Spleen (tissue), 7 donors: ENCODE results near the gene MTX3.

Experiments
- CTCF ChIP-seq, 11 experiments: fragments of 200-600 bp in 7 of 11; fragments of 450-650 bp in 4 of 11; sonication (generic) in 4 of 11; IDR thresholded peaks in 8 of 11; conservative IDR thresholded peaks in 3 of 11; 1 replicate in 7 of 11; 2 replicates in 4 of 11; pipeline versions ENCODE4 v1.4.0 to v1.8.0; 2016 to 2021; ENCODE audit warnings: antibody characterized with exemption in 11 of 11, inconsistent platforms in 4 of 11, mild to moderate bottlenecking in 1 of 11
- POLR2AphosphoS5 ChIP-seq, 3 donors: sonication (generic); formaldehyde crosslinking; IDR thresholded peaks; one replicate each; pipeline ENCODE4 v1.5.1; 2017; ENCODE audit warnings: antibody characterized with exemption in 3 of 3
- donor health status: DM: no; HTN: no; CAD: no; lungs with moderate emphysema.
- donor health status: DM: no; HTN: no; CAD: no.
- donor health status: DM: no; HTN: no; CAD: no.

GRCh38 chr5:79947567-79947966 lies 43.5 kb downstream of the MTX3 start:
- TF ChIP-seq CTCF (IDR thresholded peaks at IDR 0.05 in 8 of 11, conservative IDR thresholded peaks at IDR 0.05 in 3 of 11) (no peak), POLR2AphosphoS5 (IDR thresholded peaks at IDR 0.05) (no peak)
